BLaER1 (cell line): ENCODE measurements around the gene MAP4.
"Not testable (repeated sequence)": the region's sequence is repeated elsewhere in the genome, so short reads cannot be mapped to it uniquely, and the experiment has no call there.

Experiments
- H3K27ac ChIP-seq: shearing (Covaris generic); formaldehyde crosslinking; 2 replicates; pipeline ENCODE4 v1.8.1; 2022
- H3K27me3 ChIP-seq: shearing (Covaris generic); formaldehyde crosslinking; 2 replicates; pipeline ENCODE4 v1.8.1; 2022
- H3K36me3 ChIP-seq: shearing (Covaris generic); formaldehyde crosslinking; 2 replicates; pipeline ENCODE4 v1.8.1; 2022
- H3K4me1 ChIP-seq: shearing (Covaris generic); formaldehyde crosslinking; 2 replicates; pipeline ENCODE4 v1.8.1; 2022
- H3K4me2 ChIP-seq: shearing (Covaris generic); formaldehyde crosslinking; 2 replicates; pipeline ENCODE4 v1.8.1; 2022
- H3K4me3 ChIP-seq: shearing (Covaris generic); formaldehyde crosslinking; 2 replicates; pipeline ENCODE4 v1.8.1; 2022
- H3K9ac ChIP-seq: shearing (Covaris generic); formaldehyde crosslinking; 2 replicates; pipeline ENCODE4 v1.8.1; 2022
- H3K9me3 ChIP-seq: shearing (Covaris generic); formaldehyde crosslinking; 2 replicates; pipeline ENCODE4 v1.8.1; 2022
- H4K20me1 ChIP-seq: shearing (Covaris generic); formaldehyde crosslinking; 2 replicates; pipeline ENCODE4 v1.8.1; 2022
- Cebpa-rat ChIP-seq: shearing (Covaris generic); IDR thresholded peaks from 2 replicates; pipeline ENCODE4 v1.8.1; 2022

MAP4 gene, protein sequence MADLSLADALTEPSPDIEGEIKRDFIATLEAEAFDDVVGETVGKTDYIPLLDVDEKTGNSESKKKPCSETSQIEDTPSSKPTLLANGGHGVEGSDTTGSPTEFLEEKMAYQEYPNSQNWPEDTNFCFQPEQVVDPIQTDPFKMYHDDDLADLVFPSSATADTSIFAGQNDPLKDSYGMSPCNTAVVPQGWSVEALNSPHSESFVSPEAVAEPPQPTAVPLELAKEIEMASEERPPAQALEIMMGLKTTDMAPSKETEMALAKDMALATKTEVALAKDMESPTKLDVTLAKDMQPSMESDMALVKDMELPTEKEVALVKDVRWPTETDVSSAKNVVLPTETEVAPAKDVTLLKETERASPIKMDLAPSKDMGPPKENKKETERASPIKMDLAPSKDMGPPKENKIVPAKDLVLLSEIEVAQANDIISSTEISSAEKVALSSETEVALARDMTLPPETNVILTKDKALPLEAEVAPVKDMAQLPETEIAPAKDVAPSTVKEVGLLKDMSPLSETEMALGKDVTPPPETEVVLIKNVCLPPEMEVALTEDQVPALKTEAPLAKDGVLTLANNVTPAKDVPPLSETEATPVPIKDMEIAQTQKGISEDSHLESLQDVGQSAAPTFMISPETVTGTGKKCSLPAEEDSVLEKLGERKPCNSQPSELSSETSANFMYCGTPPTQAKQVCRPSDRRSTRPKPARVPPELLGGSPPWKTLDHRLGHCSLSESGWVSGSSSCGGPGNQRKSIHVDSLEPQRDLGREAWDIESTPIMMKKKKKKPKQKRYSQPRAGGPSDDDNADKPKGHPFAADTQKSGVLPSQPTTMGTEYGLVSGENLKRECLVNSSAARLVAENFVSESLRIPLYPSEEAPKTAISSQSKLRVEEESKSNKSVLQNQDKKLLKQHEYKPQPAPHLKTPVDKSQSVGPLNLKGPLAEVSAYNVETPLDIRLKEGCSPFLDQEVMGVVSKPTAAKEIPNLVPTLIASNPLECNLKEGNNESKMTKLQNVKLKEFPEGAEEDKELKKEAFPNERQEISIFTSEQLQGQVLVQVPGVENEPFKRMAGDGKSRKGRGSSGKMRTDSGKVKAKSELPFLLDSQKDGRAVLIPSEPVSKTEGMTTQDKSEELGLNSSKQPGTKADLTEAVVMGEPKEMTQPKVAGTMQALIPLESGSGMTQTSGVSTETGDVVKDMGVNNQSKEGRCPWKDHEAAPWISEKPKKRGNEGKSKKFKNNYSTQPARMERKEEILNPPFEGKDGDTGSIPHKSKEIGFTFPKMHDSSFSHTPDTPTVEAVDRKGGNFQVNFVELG (N-terminal part only)

DNA sequence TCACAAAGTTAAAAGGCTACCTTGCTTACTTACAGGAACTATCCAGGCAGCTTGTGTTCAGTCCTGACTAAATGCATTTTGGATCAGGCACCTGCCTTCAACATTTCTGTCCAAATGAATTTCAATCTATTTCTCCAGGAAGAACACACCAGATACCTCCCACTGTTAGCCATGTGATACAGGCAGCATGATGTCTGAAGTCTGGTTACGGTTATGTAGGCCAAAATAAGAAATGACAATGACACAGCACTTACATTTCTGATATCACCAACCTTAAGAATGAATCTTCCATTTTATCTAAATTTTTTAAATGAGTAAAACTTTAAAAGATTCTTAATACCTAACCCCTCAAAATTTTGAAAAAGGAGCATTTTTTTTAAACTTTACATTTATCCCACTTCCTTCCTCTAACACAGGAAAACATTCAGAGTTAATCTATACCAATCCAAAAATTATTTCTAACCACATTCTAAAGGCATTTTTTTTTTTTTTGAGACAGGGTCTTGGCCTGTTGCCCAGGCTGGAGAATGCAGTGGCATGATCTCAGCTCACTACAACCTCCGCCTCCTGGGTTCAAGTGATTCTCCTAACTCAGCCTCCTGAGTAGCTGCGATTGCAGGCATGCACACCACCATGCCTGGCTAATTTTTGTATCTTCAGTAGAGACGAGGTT is at the start of gene MAP4:
TSS of gene MAP4 (minus strand) at position 116 of the 673 bp plus-strand sequence. CDS start 17,556 bp downstream, outside the sequence.
- peaks cover 5% of the 10 kb centered on the region; the same call in 1 of the 2 replicates for H3K36me3 ChIP-seq
- H3K9ac ChIP-seq = 0 out of 2 replicates have a peak within 1 kb of the TSS, but pooled peaks have one; percentile 7
- peak within 1 kb of the TSS; percentile 60 for H3K4me2 ChIP-seq
- peak within 1 kb of the TSS; percentile 43 for H3K27ac ChIP-seq
- H3K4me3 ChIP-seq = no peak within 1 kb of the TSS
- peaks cover 50% of the 10 kb centered on the region for H3K4me1 ChIP-seq
- no peaks in the 10 kb centered on the region for H3K9me3 ChIP-seq
- H3K27me3 ChIP-seq = no peaks in the 10 kb centered on the region
- TF ChIP-seq Cebpa-rat = no peak
- H4K20me1 ChIP-seq = peaks cover 73% of the 10 kb centered on the region

- Histone ChIP-seq H3K4me3 (no peak overlapping the region), H3K27ac (no peak overlapping the region), H4K20me1 (peaks cover 61% of the 10 kb centered on the region), H3K27me3 (no peaks in the 10 kb centered on the region), H3K9me3 (peaks cover 33% of the 10 kb centered on the region), H3K36me3 (peaks cover 41% of the 10 kb centered on the region), H3K4me1 (peaks cover 15% of the 10 kb centered on the region), H3K4me2 (no peak overlapping the region), H3K9ac (no peak overlapping the region)
- TF ChIP-seq Cebpa-rat = no peak
These were observed 48.8 kb upstream of the MAP4 start for GRCh38 chr3:48065035-48065434.

DNA sequence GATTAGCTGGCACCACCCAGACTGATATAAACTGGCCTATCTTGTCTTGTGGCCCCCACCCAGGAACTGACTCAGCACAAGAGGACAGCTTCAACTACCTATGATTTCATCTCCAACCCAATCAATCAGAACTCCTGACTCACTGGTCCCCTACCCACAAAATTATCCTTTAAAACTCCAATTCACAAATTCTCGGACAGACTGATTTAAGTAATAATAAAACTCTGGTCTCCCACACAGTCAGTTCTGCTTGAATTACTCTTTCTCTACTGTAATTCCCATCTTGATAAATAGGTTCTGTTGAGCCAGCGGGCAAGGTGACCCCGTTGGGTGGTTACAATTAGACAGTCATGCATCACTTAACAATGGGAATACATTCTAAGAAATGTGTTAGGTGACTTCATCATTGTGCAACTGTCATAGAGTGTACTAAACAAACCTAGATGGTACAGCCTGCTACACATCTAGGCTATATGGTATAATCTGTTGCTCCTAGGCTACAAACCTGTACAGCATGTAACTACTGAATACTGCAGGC is 48.1 kb upstream of the MAP4 start:
- Histone ChIP-seq H3K27me3 (no peaks in the 10 kb centered on the region), H3K4me2 (no peak overlapping the region), H3K27ac (no peak overlapping the region)

DNA sequence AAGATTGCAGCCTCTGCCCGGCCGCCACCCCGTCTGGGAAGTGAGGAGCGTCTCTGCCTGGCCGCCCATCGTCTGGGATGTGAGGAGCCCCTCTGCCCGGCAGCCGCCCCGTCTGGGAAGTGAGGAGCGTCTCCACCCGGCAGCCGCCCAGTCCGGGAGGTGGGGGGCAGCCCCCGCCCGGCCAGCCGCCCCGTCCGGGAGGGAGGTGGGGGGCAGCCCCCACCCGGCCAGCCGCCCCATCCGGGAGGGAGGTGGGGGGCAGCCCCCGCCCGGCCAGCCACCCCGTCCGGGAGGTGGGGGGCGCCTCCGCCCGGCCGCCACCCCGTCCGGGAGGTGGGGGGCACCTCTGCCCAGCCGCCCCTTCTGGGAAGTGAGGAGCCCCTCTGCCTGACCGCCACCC is 45.4 kb upstream of the MAP4 start:
- H3K27ac ChIP-seq, H3K27me3 ChIP-seq, H3K4me1 ChIP-seq, H3K4me3 ChIP-seq, H3K9ac ChIP-seq, H3K4me2 ChIP-seq: not testable (repeated sequence)
- Histone ChIP-seq H4K20me1 (peaks cover 36% of the 10 kb centered on the region; the same call in 1 of the 2 replicates), H3K9me3 (peaks cover 56% of the 10 kb centered on the region), H3K36me3 (peaks cover 43% of the 10 kb centered on the region)

More for the DNA sequence above, 48.1 kb upstream of the MAP4 start:
- H4K20me1 ChIP-seq = peaks cover 54% of the 10 kb centered on the region
- H3K9me3 ChIP-seq = peaks cover 38% of the 10 kb centered on the region
- TF ChIP-seq Cebpa-rat = no peak
- peaks cover 42% of the 10 kb centered on the region for H3K36me3 ChIP-seq
- H3K9ac ChIP-seq = no peak overlapping the region
- no peak overlapping the region for H3K4me3 ChIP-seq
- H3K4me1 ChIP-seq = peaks cover 15% of the 10 kb centered on the region

GRCh38 chr3:48058091-48058490 is 41.9 kb upstream of the MAP4 start:
- no peaks in the 10 kb centered on the region for H3K4me1 ChIP-seq
- H3K36me3 ChIP-seq = peaks cover 34% of the 10 kb centered on the region
- H3K4me3 ChIP-seq = no peak overlapping the region
- H3K4me2 ChIP-seq = no peak overlapping the region
- no peak for TF ChIP-seq Cebpa-rat
- H3K9me3 ChIP-seq = peaks cover 61% of the 10 kb centered on the region
- no peak overlapping the region for H3K27ac ChIP-seq
- H3K27me3 ChIP-seq = no peaks in the 10 kb centered on the region
- H3K9ac ChIP-seq = no peak overlapping the region
- H4K20me1 ChIP-seq = peaks cover 11% of the 10 kb centered on the region; the same call in 1 of the 2 replicates

DNA sequence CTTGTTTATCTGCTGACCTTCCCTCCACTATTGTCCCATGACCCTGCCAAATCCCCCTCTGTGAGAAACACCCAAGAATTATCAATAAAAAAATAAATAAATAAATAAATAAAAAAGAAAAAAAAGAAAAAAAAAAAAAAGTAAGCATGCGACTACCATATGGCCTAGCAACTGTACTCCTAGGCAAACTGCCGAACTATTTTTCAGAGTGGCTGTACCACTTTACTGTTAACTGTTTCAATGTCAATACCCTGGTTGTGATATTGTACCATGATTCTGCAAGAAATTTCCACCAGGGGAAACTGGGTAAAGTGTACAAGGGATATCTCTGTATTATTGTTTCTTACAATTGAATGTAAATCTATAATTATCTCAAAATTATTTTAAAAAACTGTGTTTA is 41.3 kb upstream of the MAP4 start:
- no peak overlapping the region for H3K27ac ChIP-seq
- peaks cover 29% of the 10 kb centered on the region for H3K36me3 ChIP-seq
- H4K20me1 ChIP-seq = peaks cover 16% of the 10 kb centered on the region; the same call in 1 of the 2 replicates
- no peak overlapping the region for H3K4me2 ChIP-seq
- H3K27me3 ChIP-seq = no peaks in the 10 kb centered on the region
- no peak for TF ChIP-seq Cebpa-rat
- peaks cover 3% of the 10 kb centered on the region; the same call in 1 of the 2 replicates for H3K4me1 ChIP-seq
- no peak overlapping the region for H3K4me3 ChIP-seq
- no peak overlapping the region for H3K9ac ChIP-seq
- peaks cover 55% of the 10 kb centered on the region for H3K9me3 ChIP-seq

DNA sequence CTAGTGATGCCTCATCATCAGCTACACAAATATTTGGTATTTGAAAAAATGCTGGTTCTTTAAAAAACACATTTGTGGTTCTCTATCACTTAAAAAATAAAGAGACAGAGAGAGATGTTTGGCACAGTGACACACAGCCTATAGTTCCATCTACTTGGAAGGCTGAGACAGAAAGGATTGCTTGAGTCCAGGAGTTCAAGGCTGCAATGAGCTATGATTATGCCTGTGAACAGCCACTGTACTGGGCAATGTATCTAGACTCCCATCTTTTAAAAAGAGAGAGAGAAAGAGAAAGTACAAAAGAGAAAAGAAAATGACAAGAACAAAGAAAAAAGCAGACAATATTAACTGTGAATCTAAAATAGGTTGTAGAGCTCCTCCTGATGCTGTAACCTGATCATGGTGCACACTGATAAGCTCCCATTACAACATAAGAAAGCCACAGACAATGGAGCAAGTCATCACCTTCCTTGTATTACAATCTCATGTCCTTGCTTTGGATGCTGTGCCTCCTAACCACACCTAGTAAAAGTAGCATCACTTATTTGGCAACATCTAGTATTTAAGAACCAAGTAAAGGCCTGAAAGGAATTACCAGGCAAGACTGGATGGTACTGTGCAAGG is 31.7 kb upstream of the MAP4 start:
- H3K4me1 ChIP-seq = peaks cover 8% of the 10 kb centered on the region; the same call in 1 of the 2 replicates
- peaks cover 40% of the 10 kb centered on the region for H3K36me3 ChIP-seq
- H3K9ac ChIP-seq = no peak overlapping the region
- no peak overlapping the region for H3K27ac ChIP-seq
- no peak for TF ChIP-seq Cebpa-rat
- H3K4me2 ChIP-seq = no peak overlapping the region
- peaks cover 59% of the 10 kb centered on the region; the same call in 1 of the 2 replicates for H4K20me1 ChIP-seq
- peaks cover 7% of the 10 kb centered on the region; the same call in 1 of the 2 replicates for H3K9me3 ChIP-seq
- H3K4me3 ChIP-seq = no peak overlapping the region
- H3K27me3 ChIP-seq = no peaks in the 10 kb centered on the region

DNA sequence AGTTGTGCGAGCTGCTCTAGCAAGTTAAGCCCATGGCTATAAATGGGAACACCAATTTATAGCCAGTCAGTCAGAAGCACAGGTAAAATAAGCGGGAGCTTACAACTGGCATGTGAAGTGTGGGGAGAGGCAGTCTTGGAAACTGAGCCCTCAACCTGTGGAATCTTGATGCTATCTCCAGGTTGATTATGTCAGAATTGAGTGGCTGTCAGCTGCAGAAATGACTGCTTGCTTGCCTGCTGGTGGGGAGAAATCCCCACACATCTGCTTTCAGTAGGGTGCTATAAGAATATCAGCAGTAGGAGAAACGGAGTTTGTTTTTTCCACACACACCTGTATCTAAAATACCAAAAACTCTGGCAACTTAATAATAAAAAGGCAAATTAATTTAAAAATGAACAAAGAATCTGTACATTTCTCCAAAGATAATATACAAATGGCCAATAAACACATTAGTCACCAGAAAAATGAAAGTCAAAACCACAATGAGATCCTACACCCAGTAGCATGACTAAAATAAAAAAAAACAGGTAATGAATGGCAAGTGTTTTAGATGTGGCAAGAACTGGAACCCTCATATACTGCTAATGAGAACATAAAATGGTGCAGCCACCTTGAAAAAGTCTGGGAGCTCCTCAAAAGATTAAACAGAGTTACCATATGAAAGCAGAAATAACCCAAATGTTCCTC is 26.0 kb upstream of the MAP4 start:
- Histone ChIP-seq H3K4me3 (no peak overlapping the region), H3K9me3 (no peaks in the 10 kb centered on the region), H4K20me1 (peaks cover 79% of the 10 kb centered on the region), H3K27ac (no peak overlapping the region), H3K36me3 (0 out of 2 replicates have a peak, but pooled peaks cover 4% of the 10 kb centered on the region), H3K9ac (no peak overlapping the region), H3K4me2 (no peak overlapping the region), H3K27me3 (no peaks in the 10 kb centered on the region), H3K4me1 (peaks cover 15% of the 10 kb centered on the region; the same call in 1 of the 2 replicates)
- TF ChIP-seq Cebpa-rat = no peak
